NCI-H1105 (cell line): ENCODE measurements around the gene GOLGA6A.
"Not testable (repeated sequence)": the region's sequence is repeated elsewhere in the genome, so short reads cannot be mapped to it uniquely, and the experiment has no call there.

ENCODE experiments used
- DNase-seq: peaks from one replicate; lab custom pipeline; 2025; lab: John Stamatoyannopoulos, UW

The GOLGA6A gene

DNA sequence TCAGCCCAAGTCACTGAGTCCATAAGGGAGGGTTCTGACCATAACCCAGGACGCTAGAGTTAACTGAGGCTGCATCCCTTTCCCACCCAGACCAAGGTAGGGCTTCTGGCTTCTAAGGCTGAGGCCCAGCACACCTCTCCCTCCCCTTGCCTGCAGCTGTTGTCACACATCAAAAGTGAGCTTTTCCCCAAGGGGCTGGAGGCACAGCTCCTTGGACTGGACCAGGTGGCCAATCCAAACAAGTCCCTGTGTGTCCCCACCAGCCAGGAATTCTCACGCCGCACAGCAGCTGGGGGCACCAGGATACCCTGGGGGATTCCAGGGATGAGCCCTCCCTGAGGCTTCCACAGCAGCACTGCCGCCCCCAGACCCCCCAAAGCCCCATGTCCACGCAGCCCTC lies 25.8 kb upstream of the GOLGA6A start:
- no peak for DNase-seq

- not testable (repeated sequence) for DNase-seq
These were observed 17.8 kb upstream of the GOLGA6A start for GRCh38 chr15:74099963-74100733.

DNA sequence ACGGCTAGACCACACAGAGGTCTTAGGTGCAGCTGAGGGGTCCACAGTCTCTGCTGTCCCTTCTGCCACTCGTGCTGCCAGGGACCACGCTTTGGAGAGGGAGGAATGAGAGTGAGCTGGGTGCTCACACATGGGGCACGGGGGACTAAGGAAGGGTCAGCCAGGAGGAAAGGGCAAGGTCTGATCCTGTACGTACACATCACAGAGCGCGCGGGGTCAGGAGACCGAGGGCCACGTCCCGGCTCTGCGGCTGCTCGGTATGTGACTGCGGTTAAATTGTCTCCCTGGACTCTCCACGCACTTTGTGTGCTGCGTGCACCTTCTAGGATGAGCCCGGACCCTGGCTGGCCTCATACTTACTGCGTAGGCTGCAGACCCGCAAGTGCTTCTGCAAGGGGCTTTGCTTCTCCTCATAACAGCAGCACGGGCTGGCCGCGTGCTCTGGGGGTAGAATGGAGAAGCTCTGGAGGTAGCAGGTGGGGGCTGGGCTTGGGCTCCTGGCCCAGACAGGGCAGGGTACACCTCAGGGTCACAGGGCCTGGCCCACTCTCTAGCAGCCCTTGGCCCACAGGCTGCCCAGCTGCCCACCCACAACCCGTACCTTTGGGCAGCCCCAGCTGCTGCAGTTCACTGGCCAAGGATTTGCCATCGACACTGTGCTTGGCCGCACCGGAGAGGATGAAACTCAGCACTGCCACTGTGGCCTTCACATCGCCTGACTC lies 14.6 kb upstream of the GOLGA6A start:
- not testable (repeated sequence) for DNase-seq

GRCh38 chr15:74095610-74096009 lies 13.3 kb upstream of the GOLGA6A start:
- DNase-seq = not testable (repeated sequence)

- not testable (repeated sequence) for DNase-seq
These were observed 12.2 kb upstream of the GOLGA6A start for GRCh38 chr15:74094567-74094966.

DNA sequence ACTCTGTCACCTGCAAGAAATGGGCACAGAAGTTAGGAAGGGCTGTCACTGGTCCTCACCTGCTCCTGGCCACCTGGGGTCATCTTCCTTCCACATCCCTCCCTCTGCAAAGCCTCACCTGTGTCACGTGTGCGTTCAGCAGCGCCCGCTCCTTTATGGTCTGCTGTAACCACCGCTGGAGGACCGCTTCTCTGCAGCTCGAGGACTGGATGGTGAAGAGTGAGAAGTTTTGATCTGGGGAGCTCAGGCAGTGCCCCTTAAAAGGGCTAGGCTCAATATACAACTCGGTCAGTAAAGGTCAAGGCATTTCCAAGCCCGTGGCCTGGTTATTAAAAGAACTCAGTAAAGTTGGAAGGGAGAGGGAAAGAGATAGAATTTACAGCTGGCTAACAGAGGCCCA lies 6.6 kb downstream of the GOLGA6A start:
- DNase-seq = not testable (repeated sequence)

- not testable (repeated sequence) for DNase-seq
These were observed 9.6 kb downstream of the GOLGA6A start for GRCh38 chr15:74072614-74073337.

- DNase-seq = not testable (repeated sequence)
These were observed 10.2 kb downstream of the GOLGA6A start for GRCh38 chr15:74072132-74072531.

GRCh38 chr15:74071645-74072044 lies 10.7 kb downstream of the GOLGA6A start:
- DNase-seq = not testable (repeated sequence)

GRCh38 chr15:74065684-74066411 lies 16.5 kb downstream of the GOLGA6A start:
- DNase-seq = not testable (repeated sequence)

GRCh38 chr15:74064822-74065221 lies 17.5 kb downstream of the GOLGA6A start:
- DNase-seq = not testable (repeated sequence)

- DNase-seq = not testable (repeated sequence)
These were observed 18.2 kb downstream of the GOLGA6A start for GRCh38 chr15:74064183-74064582.

- not testable (repeated sequence) for DNase-seq
These were observed 18.8 kb downstream of the GOLGA6A start for GRCh38 chr15:74063425-74064146.

DNA sequence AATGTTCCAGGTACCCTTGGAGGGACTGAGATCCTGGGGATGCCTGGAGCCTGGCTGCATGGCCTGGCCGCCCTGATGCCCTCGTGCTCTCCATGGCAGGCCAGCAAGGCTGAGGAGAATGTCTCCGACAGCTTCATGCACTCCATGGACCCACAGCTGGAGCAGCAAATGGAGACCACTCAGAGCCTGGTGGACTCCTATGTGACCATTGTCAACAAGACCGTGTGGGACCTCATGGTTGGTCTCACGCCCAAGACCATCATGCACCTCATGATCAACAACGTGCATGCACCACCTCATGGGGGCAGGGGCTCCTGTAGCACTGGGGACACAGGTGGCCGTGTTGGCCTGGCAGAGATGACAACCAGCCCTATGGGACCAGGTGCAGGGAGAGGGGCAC lies 19.7 kb downstream of the GOLGA6A start:
- no peak for DNase-seq

- no peak for DNase-seq
These were observed 20.1 kb downstream of the GOLGA6A start for GRCh38 chr15:74062236-74062635.

DNA sequence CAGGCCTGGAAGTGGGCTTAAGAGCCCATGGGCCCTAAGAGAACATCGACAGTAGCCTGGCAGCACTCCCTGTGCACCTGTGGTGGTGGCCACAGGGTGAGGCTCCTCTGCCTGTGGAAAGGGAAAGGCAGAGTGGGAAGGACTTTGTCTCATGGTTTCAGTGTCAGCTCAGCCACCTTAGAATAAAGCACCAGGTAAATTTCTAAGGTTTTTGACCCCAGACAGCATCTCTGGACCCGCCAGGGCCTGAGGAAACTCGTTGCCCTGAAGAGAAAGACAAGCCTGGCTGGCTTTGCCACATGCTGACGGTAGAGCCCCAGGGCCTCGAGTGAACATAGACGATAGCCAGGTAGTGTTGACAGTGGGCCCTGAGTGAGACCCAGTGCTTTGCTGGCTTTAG lies 22.1 kb downstream of the GOLGA6A start:
- no peak for DNase-seq

GRCh38 chr15:74059050-74059833 lies 23.1 kb downstream of the GOLGA6A start:
- DNase-seq = not testable (repeated sequence)

DNA sequence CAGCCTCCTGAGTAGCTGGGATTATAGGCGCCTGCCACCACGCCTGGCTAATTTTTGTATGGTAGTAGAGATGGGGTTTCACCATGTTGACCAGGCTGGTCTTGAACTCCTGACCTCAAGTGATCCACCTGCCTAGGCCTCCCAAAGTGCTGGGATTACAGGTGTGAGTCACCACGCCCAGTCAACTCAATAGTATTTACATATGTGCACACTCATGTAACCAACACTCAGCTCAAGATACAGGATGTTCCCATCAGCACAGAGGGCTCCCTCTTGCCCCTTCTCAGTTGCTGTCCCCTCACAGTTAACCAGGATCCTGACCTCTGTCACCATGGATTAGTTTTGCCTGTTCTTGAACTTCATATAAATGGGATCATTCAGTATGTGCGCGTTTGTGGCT lies 26.0 kb downstream of the GOLGA6A start:
- not testable (repeated sequence) for DNase-seq

DNA sequence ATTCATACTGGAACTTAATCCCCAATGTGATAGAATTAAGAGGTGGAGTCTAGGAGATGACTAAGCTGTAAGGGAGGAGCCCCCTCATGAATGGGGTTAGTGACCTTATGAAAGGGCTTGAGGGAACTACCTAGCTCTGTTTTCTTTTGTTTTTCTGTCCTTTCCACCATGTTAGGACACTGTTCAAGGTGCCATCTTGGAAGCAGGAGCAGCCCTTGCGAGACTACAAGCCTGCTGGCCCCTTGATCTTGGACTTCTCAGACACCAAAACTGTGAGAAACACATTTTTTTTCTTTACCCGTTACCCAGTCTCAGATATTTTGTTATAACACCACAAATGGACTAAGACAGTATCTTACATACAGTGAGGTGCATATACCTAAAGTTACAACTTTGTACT lies 26.5 kb downstream of the GOLGA6A start:
- no peak for DNase-seq

- peak; percentile 49 for DNase-seq
These were observed 28.3 kb downstream of the GOLGA6A start for GRCh38 chr15:74053941-74054529.
